C4-2B (cell line): ENCODE results near the gene NLRP6.

Source experiments
- CTCF ChIP-seq: fragments of 450-650 bp; conservative IDR thresholded peaks from 2 replicates; pipeline ENCODE4 v1.5.1; 2017; ENCODE audit warnings: mild to moderate bottlenecking
- ZFX ChIP-seq: fragments of 450-650 bp; IDR thresholded peaks from 2 replicates; pipeline ENCODE4 v1.6.1; 2017

GRCh38 chr11:230431-230830 is 47.8 kb upstream of the NLRP6 start:
- TF ChIP-seq CTCF: no peak
- no peak for TF ChIP-seq ZFX
